Vagina (tissue), 2 donors: ENCODE measurements around the gene REPS2. TPM values are rescaled to one million over a fixed set of nuclear protein-coding genes. Genes with fewer than 3 reads are reported as not detected.

Experiments
- DNase-seq, 2 donors: peaks; one replicate each; pipeline ENCODE4 v3.0.0-alpha.2; 2017; ENCODE audit errors: extremely low spot score in 2 of 2
- H3K27ac ChIP-seq: fragments of 200-600 bp; sonication (generic); one replicate; pipeline ENCODE4 v1.5.1; 2019
- H3K27me3 ChIP-seq: fragments of 200-600 bp; sonication (generic); one replicate; pipeline ENCODE4 v1.5.1; 2019
- H3K36me3 ChIP-seq, 2 donors: fragments of 200-600 bp; sonication (generic); one replicate each; pipeline ENCODE4 v1.5.1; 2017 to 2019
- H3K4me1 ChIP-seq: fragments of 200-600 bp; sonication (generic); one replicate; pipeline ENCODE4 v1.5.1; 2019
- H3K4me3 ChIP-seq, 2 donors: fragments of 200-600 bp; sonication (generic); 1 replicate in 1 of 2; 2 replicates in 1 of 2; pipeline ENCODE4 v1.5.1; 2016 to 2019
- H3K9me3 ChIP-seq: fragments of 200-600 bp; sonication (generic); one replicate; pipeline ENCODE4 v1.5.1; 2019
- POLR2A ChIP-seq, 2 donors: fragments of 450-650 bp; IDR thresholded peaks; one replicate each; pipeline ENCODE4 v1.6.1; 2017; ENCODE audit warnings: antibody characterized with exemption in 2 of 2, mild to moderate bottlenecking in 2 of 2, moderate library complexity in 2 of 2
- POLR2AphosphoS5 ChIP-seq, 2 donors: sonication (generic); formaldehyde crosslinking; IDR thresholded peaks; one replicate each; pipeline ENCODE4 v1.9.0; 2017; ENCODE audit warnings: antibody characterized with exemption in 2 of 2, mild to moderate bottlenecking in 2 of 2, low read depth in 1 of 2; ENCODE audit not compliant: insufficient read depth in 1 of 2
- intact Hi-C: fragments of 100-400 bp; cut with DNase I; formaldehyde crosslinking; loops from one replicate; pipeline ENCODE4 v1.15.1; 2023
- total RNA-seq: library from RNA; depleted of rRNA; stranded (reverse); fragments of >200 nt; gene quantifications from one replicate; pipeline ENCODE4 v1.2.3, GENCODE V29; 2016
- TF ChIP-seq, protein P1 (sequence below), 3 experiments: fragments of 450-650 bp in 2 of 3; fragments of 200-600 bp in 1 of 3; sonication (generic) in 1 of 3; IDR thresholded peaks; one replicate each; pipeline ENCODE4 v1.5.1; 2017 to 2019; ENCODE audit warnings: antibody characterized with exemption in 3 of 3, mild to moderate bottlenecking in 2 of 3, moderate library complexity in 2 of 3

The REPS2 gene
- total RNA-seq, 1 donor from 2014 or later: 10.8 TPM

DNA sequence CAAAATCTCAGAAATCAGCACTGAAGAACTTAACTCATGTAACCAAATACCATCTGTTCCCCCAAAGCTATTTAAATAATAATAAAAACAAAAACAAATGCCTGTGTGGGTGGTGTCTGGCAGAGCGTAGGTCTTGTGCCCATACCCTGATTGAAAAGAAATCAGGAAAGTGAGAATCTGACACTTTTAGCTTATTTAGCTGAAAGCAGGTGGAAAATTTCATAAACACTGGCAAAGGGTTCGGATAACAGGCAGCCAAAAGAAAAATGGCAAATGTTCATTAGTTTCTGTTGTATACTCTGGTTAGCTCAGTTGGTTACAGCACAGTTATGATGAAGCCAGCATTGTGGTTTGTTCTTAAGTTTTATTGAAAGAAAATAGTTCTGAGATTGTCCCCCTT lies 48.3 kb downstream of the REPS2 start:
- H3K4me1 ChIP-seq: no peaks in the 10 kb centered on the region
- H3K9me3 ChIP-seq: no peaks in the 10 kb centered on the region
- no peak overlapping the region for H3K4me3 ChIP-seq
- DNase-seq: no peak
- H3K36me3 ChIP-seq: no peaks in the 10 kb centered on the region
- H3K27me3 ChIP-seq: no peaks in the 10 kb centered on the region
- TF ChIP-seq, protein P1, sequence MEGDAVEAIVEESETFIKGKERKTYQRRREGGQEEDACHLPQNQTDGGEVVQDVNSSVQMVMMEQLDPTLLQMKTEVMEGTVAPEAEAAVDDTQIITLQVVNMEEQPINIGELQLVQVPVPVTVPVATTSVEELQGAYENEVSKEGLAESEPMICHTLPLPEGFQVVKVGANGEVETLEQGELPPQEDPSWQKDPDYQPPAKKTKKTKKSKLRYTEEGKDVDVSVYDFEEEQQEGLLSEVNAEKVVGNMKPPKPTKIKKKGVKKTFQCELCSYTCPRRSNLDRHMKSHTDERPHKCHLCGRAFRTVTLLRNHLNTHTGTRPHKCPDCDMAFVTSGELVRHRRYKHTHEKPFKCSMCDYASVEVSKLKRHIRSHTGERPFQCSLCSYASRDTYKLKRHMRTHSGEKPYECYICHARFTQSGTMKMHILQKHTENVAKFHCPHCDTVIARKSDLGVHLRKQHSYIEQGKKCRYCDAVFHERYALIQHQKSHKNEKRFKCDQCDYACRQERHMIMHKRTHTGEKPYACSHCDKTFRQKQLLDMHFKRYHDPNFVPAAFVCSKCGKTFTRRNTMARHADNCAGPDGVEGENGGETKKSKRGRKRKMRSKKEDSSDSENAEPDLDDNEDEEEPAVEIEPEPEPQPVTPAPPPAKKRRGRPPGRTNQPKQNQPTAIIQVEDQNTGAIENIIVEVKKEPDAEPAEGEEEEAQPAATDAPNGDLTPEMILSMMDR (IDR thresholded peaks at IDR 0.05): no peak
- TF ChIP-seq POLR2A (IDR thresholded peaks at IDR 0.05): no peak
- no peak overlapping the region for H3K27ac ChIP-seq
- intact Hi-C loops: no loop called here

DNA sequence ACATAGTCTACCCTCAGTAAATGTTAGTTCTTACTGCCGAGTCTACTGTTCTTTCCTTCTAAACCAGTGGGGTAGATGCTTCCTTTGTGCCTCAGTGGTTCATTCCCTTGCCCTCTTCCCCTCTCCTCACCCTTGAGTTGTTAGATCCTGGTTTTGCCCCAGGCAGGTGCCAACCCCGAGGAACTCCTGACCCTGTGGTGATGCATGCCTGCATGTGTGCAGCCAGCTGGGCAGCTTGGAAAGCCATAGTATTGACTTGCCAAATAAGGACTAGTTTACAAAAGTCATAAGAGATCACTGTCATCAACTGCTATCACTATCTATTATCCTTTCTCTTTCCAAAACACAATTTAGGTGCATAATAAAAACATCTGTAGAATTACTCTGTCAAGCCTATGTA lies 50.9 kb downstream of the REPS2 start:
- no peak for DNase-seq
- intact Hi-C loops: no loop called here
- Histone ChIP-seq H3K4me3 (no peak overlapping the region), H3K27ac (no peak overlapping the region), H3K27me3 (no peaks in the 10 kb centered on the region), H3K4me1 (no peaks in the 10 kb centered on the region), H3K36me3 (no peaks in the 10 kb centered on the region), H3K9me3 (no peaks in the 10 kb centered on the region)
- no peak for TF ChIP-seq POLR2A (IDR thresholded peaks at IDR 0.05)
- TF ChIP-seq, protein P1 (IDR thresholded peaks at IDR 0.05): no peak
- TF ChIP-seq POLR2AphosphoS5 (IDR thresholded peaks at IDR 0.05; ENCODE audit: insufficient read depth in 1 of 2, low read depth in 1 of 2): no peak

DNA sequence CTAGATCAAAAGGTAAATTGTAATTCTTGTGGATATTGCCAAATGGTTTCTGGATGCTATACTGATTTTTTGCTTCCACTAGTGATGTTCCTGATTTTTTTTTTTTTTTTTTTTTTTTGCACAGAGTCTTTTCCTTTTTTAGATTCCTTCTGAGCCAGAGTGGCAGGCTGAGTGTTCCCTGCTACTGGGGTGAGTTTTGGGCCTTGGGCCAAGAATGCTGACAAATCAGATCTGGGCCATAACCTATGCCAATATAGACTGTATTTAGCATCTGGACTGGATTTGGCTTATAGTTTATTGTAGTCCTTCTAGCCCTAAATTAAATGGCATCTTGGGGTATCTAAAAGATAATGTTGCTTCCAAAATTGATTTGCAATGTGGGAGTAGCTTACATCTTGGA lies 52.8 kb downstream of the REPS2 start:
- no peak overlapping the region for H3K4me3 ChIP-seq
- no peaks in the 10 kb centered on the region for H3K9me3 ChIP-seq
- H3K36me3 ChIP-seq: no peaks in the 10 kb centered on the region
- no peaks in the 10 kb centered on the region for H3K4me1 ChIP-seq
- no peaks in the 10 kb centered on the region for H3K27me3 ChIP-seq
- no peak overlapping the region for H3K27ac ChIP-seq
- intact Hi-C loops: no loop called here
- TF ChIP-seq, protein P1 (IDR thresholded peaks at IDR 0.05): no peak
- TF ChIP-seq POLR2AphosphoS5 (IDR thresholded peaks at IDR 0.05; ENCODE audit: insufficient read depth in 1 of 2, low read depth in 1 of 2) (no peak), POLR2A (IDR thresholded peaks at IDR 0.05) (no peak)
- DNase-seq: no peak

DNA sequence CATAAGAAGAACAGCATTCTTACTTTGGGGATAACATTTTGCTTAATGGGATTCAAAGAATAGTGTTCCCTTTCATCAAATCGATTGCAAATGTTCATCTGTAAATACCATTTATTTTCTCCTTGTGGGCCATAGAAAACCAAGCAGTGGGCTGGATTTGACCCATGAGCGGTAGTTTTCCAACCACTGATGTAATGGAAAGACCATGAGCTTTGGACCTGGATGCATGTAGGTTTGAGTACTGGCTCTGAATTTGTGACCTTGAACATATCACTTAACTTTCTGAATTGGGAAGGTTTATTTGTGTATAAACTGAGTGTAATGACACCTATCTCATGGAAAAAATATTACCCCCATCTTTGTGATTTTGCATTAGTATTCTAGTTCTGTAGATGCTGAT lies 54.3 kb downstream of the REPS2 start:
- TF ChIP-seq, protein P1 (IDR thresholded peaks at IDR 0.05): no peak
- TF ChIP-seq POLR2A (IDR thresholded peaks at IDR 0.05) (no peak), POLR2AphosphoS5 (IDR thresholded peaks at IDR 0.05; ENCODE audit: insufficient read depth in 1 of 2, low read depth in 1 of 2) (no peak)
- H3K4me1 ChIP-seq: no peaks in the 10 kb centered on the region
- no peak for DNase-seq
- no peaks in the 10 kb centered on the region for H3K36me3 ChIP-seq
- H3K27ac ChIP-seq: no peak overlapping the region
- H3K27me3 ChIP-seq: no peaks in the 10 kb centered on the region
- intact Hi-C loops: no loop called here
- no peaks in the 10 kb centered on the region for H3K9me3 ChIP-seq
- no peak overlapping the region for H3K4me3 ChIP-seq

DNA sequence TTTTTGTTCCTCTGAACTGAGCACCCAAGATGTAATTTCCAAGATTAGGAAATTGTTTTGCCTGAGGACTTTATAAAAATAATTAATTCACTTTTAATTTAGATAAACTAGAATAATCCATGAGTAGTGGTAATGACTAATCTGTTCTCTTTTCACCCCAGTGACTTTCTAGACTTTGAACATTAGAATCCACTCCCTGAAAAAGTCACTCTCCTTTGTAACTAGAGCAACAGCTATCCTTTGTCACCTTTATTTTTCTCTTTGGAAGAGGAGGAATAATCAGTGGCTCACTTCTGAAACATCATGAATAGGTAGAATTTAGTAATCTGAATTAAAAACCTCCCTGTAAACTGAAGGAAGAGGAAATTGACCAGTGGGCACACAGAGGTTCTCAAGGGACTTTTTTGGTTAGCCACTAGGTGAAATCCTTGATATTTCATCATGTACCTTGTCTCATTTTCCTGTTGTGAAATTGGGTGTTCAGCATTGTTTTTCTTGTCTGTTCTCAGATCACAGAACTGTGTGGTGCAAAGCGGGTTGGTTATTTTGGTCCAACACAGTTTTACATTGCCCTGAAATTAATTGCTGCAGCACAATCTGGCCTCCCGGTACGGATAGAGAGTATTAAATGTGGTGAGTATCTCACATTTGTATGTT lies 59.4 kb downstream of the REPS2 start:
- Histone ChIP-seq H3K27me3 (no peaks in the 10 kb centered on the region), H3K9me3 (no peaks in the 10 kb centered on the region), H3K36me3 (no peaks in the 10 kb centered on the region), H3K27ac (no peak overlapping the region), H3K4me3 (no peak overlapping the region), H3K4me1 (no peaks in the 10 kb centered on the region)
- intact Hi-C loops: no loop called here
- DNase-seq: no peak
- TF ChIP-seq POLR2AphosphoS5 (IDR thresholded peaks at IDR 0.05; ENCODE audit: insufficient read depth in 1 of 2, low read depth in 1 of 2) (no peak), POLR2A (IDR thresholded peaks at IDR 0.05) (no peak)
- TF ChIP-seq, protein P1 (IDR thresholded peaks at IDR 0.05): no peak
